ENCODE results near the gene GSC2.

The GSC2 gene

GRCh38 chr22:19122143-19122751 is 27.8 kb downstream of the GSC2 start, which contains the start of gene DGCR2:
Gene DGCR2 (minus strand): TSS chr22:19122412. CDS start chr22:19122206, 206 bp downstream.
- DNase-seq (ENCODE audit: low read depth in 2 of 3, low spot score in 1 of 3): peak; percentile 95

DNA sequence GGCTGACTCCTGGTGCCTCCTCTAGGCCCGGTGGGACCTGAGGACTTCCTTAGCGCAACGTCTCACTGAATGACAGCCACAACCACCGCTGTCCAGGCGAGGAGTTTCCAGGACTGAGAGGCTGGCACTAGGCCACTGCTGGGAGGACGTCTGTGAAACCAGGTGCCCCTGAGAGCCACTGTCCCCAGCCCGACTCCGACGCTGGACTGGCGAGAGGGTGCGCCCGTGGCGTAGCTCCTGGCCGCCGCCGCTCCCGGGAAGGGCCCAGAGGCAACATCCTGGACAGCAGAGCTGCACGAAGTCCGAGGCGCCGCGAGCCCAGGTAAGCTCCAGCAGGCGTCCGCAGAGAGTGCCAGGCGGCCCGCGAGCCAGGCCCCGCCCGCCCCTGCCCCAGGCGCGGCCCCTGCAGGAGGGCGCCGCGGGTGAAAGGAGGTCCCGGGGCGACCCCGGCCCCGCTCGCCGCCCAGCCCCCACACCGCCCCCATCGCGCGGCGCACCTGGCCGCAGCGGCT is 28.4 kb downstream of the GSC2 start:
- DNase-seq (ENCODE audit: low read depth in 2 of 3, low spot score in 1 of 3): peak in 1 of 3 donors; percentile 16

GRCh38 chr22:19120829-19121630 is 29.1 kb downstream of the GSC2 start:
- DNase-seq (ENCODE audit: low read depth in 2 of 3, low spot score in 1 of 3): peak in 1 of 3 donors; percentile 33

DNA sequence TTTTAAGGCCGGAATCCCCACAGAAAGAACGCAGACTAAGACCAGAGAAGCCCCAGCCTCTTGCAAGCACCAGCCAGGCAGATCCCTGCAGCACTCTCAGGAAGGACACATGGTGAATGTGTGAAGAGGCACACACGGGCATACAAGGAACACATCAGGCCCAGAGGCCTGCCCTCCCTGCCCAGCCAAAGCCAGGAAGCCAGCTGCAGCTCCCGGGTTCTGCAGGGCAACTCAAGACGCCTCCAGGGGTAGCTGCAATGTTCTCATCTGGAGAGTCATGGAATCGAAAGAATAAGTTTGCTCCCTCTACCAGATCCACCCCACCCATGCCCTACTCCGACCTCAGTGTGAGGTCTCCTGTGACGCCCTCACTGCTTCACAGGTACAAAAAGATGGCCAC is 30.1 kb downstream of the GSC2 start:
- no peak for DNase-seq (ENCODE audit: low read depth in 2 of 3, low spot score in 1 of 3)

DNA sequence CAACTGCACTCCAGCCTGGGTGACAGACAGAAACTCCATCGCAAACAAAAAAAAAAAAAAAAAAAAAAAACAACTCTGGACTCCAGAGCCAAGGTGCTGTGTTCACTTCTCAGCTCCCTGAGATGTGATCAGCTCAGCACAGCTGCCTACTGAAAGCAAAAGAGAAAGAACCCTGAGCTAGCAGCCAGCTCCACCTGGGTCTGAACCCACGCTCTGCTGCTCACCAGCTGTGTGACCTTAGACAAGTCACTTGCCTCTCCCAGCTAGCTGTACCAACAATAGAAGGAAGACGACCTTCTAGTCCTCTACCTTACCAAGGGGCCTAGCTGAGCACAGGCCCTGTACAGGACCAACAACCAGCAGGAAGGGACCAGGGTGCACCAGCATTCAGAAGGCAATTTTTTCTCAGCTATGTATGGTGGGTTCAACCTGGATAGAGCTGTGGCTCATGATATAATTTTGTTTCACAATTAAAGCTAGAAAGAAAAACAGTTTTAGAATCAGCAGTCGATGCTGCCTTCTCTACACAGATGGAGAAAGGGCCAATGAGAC is 31.7 kb downstream of the GSC2 start:
- no peak for DNase-seq (ENCODE audit: low read depth in 2 of 3, low spot score in 1 of 3)

- DNase-seq (ENCODE audit: low read depth in 2 of 3, low spot score in 1 of 3): no peak
Measured at GRCh38 chr22:19117111-19117512, 33.0 kb downstream of the GSC2 start.

DNA sequence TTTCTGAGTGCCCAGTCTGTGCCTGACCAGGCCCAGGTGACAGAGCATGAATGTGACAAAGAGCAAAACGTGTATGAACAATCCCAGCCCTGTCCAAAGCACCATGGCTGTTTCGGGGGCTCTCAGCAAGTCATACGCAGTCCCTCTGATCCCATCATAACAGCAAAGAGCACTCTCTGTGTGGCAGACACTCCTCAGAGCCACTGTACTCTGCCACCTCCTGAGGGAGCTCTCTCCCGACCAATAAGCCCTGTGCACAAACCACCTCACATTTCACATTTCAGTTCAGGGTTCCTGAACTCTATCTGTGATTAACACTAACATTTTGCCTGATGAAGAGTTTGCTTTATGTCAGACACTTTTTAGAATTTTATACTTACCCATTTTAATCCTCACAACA is 34.5 kb downstream of the GSC2 start:
- DNase-seq (ENCODE audit: low read depth in 2 of 3, low spot score in 1 of 3): no peak

- no peak for DNase-seq (ENCODE audit: low read depth in 2 of 3, low spot score in 1 of 3)
Measured at GRCh38 chr22:19114984-19115552, 35.0 kb downstream of the GSC2 start.

DNA sequence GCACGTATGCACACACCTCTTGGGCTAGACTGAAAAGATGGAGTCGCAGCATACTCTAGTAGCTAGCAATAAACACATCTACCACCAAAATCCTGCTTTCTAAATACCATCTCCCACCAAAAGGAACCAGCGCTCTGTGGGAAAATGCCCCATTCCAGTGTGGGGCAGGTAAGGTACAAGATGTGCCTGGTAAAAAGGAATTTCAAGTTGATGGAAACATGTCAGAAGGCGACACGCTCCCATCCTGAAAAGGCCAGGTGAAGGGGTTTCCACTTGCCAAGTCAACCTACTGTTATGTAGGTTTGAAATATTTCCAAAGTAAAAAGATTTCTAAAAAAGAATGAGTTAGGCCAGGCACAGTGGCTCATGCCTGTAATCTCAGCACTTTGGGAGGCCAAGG is 36.7 kb downstream of the GSC2 start:
- no peak for DNase-seq (ENCODE audit: low read depth in 2 of 3, low spot score in 1 of 3)

DNA sequence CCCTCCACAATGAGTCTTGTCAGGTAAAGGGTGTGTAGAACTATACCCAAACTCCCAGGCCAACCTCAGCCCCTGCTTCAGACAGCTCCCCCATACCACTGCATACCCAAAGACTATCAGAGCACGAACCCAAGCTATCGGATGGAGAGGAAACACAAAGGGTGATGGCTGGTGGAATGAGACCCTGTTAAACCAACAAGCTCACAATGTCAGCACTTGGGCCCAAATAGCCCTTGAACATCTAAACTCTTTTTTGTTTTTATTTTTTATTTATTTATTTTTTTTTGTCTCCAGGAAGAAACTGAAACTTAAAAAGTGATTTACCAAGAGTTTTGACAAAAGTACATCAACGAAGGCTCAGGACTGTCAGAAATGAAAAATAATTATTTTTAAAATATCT is 38.5 kb downstream of the GSC2 start:
- no peak for DNase-seq (ENCODE audit: low read depth in 2 of 3, low spot score in 1 of 3)

DNA sequence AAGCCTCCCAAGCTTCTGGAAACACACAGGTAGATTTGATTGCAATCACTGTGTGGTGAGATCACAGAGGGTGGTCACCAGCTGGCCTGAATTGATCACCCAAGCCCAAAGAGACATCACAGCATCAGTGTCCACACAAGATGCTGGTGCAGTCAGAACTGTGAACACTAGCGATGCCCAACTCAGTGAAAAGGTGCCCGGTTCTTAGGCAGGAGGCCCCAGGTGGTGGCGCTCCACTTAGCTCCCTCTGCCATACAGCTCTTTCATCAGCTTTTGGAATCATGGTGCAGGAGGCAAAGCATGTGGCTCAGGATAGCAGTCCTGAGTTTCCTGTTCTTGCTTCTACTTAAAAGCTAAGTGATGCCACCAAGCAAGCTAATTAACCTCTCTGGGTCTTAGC is 39.0 kb downstream of the GSC2 start:
- no peak for DNase-seq (ENCODE audit: low read depth in 2 of 3, low spot score in 1 of 3)

DNA sequence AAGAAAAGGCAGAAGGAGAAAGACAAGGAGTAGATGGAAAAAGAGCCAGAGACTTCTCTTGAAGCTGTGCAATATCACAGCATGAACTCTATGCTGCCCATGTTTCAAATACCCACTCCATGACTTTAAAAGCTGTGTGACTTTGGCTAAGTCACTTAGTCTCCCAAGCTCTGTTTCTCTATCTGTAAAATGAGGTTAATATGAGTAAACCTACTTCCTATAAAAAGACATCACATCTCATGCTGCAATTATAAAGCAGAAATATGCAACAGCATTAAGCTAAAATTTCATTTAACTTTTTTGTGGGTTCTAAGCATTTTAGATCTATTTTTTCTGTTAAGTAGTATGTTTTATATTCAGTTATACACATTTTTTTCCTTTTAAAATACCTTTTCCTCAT is 39.4 kb downstream of the GSC2 start:
- no peak for DNase-seq (ENCODE audit: low read depth in 2 of 3, low spot score in 1 of 3)

DNA sequence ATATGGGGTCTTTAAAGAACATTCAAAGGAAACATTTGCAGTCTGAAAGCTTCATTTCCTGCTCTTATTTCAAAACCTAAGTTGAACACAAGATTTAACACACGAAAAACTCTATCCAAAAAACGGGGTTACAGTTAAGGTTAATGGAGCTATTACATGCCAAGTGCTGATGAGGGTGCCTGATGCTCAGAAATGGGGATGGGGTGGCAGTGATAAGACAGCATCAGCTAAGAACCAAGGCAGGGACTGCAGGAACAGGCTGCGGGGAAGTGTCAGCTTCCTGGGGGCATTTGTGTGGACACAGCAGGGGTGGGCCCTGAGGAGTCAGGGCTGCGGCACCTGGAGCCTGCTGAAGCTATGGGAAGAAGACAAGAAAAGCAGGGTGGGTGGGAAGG is 40.0 kb downstream of the GSC2 start:
- DNase-seq (ENCODE audit: low read depth in 2 of 3, low spot score in 1 of 3): no peak

GRCh38 chr22:19109198-19110063 is 40.7 kb downstream of the GSC2 start:
- peak in 2 of 3 donors; percentile 14 to 21 for DNase-seq (ENCODE audit: low read depth in 2 of 3, low spot score in 1 of 3)

GRCh38 chr22:19108807-19109197 is 41.3 kb downstream of the GSC2 start:
- no peak for DNase-seq (ENCODE audit: low read depth in 2 of 3, low spot score in 1 of 3)

GRCh38 chr22:19107730-19108074 is 42.4 kb downstream of the GSC2 start:
- no peak for DNase-seq (ENCODE audit: low read depth in 2 of 3, low spot score in 1 of 3)

- DNase-seq (ENCODE audit: low read depth in 2 of 3, low spot score in 1 of 3): no peak
Measured at GRCh38 chr22:19106886-19107729, 43.0 kb downstream of the GSC2 start.

- DNase-seq (ENCODE audit: low read depth in 2 of 3, low spot score in 1 of 3): peak in 2 of 3 donors; percentile 10 to 11
Measured at GRCh38 chr22:19105867-19106802, 44.0 kb downstream of the GSC2 start.

GRCh38 chr22:19105456-19105855 is 44.6 kb downstream of the GSC2 start:
- no peak for DNase-seq (ENCODE audit: low read depth in 2 of 3, low spot score in 1 of 3)
